ENCODE data around the gene PANK3.

- TF ChIP-seq EZH2 (IDR thresholded peaks at IDR 0.05; ENCODE audit: low read length, missing control alignments) (no peak), CTCF (conservative IDR thresholded peaks at IDR 0.05 in 1 of 2, IDR thresholded peaks at IDR 0.05 in 1 of 2; ENCODE audit: low read depth in 1 of 2, low read length in 2 of 2) (no peak)
These were observed 19.5 kb upstream of the PANK3 start for GRCh38 chr5:168598639-168599038.

Data from fibroblast of lung (primary cell).